ENCODE data around the gene ABCC3.
A peak's percentile ranks its signal among the peaks of the same experiment; 100 is the strongest.
"Not testable (repeated sequence)": the region's sequence is repeated elsewhere in the genome, so short reads cannot be mapped to it uniquely, and the experiment has no call there.

ABCC3 gene

DNA sequence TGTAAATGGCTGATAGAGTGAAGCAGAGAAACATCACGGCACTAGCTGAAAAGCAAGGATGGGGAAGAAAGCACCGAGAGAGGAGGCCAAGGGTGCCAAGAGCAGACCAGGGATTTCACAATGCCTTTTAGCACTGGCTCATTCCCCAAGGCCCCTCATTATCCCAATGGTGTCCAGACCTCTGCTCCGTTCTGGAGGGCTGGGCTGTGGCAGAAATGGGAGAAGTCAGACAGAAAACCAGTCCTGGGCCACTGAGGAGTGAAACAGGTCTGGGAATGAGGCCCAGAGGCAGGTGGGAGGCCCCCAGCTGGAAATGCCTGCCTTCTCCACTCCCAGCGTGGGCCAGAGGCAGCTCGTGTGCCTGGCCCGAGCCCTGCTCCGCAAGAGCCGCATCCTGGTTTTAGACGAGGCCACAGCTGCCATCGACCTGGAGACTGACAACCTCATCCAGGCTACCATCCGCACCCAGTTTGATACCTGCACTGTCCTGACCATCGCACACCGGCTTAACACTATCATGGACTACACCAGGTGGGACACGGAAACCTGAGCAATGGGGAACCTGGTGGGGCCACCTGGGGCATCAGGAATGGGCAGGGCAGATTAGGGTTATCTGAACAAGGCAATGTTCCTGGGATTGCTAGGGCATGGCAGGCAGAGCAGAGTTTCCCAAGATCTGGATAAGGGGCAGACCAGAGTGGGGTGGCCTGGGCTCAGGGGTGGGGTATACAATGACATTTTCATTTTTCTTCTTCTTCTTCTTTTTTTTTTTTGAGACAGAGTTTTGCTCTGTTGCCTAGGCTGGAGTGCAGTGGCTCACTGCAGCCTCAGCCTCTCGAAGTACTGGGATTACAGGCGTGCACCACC is 52.8 kb downstream of the ABCC3 start:
- DNase-seq = peak; percentile 53

DNA sequence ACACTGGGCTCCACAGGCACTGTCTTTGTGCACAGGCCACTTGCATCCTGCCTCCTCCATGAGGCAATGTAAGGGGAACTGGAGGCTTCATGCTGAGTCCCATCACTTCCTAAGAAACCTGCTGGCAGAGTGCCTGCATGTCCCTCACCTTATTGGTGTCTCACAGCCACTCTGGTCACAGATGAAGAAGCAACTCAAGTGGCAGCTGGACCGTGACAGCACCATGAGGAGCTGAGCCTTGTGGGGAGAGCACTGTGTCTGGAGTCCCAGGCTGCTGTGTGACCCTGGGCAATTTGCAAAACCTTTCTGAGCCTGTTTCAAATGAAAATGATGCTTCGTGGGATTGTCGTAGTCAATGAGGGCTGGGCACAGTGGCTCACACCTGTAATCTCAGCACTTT is 53.6 kb downstream of the ABCC3 start:
- no peak for DNase-seq

DNA sequence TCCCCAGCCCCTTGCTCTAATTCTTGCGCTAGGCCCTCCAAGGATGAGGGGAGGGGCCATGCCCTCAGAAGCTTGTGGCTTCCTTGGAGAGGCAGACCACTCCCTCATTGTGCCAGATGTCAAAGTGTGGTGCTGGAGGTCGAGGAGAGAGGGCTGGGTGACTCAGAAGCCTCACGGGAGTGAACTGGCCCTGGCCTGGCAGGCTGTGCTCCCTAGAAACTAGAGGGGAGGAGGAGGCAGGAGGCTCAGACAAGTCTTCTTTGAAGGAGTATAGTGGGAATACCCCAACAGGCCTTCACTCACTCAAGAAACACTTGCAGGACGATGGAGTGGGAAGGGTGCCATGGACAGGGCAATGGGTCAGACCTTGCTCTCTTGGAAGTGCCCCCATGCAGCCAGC is 54.6 kb downstream of the ABCC3 start:
- DNase-seq = no peak

DNA sequence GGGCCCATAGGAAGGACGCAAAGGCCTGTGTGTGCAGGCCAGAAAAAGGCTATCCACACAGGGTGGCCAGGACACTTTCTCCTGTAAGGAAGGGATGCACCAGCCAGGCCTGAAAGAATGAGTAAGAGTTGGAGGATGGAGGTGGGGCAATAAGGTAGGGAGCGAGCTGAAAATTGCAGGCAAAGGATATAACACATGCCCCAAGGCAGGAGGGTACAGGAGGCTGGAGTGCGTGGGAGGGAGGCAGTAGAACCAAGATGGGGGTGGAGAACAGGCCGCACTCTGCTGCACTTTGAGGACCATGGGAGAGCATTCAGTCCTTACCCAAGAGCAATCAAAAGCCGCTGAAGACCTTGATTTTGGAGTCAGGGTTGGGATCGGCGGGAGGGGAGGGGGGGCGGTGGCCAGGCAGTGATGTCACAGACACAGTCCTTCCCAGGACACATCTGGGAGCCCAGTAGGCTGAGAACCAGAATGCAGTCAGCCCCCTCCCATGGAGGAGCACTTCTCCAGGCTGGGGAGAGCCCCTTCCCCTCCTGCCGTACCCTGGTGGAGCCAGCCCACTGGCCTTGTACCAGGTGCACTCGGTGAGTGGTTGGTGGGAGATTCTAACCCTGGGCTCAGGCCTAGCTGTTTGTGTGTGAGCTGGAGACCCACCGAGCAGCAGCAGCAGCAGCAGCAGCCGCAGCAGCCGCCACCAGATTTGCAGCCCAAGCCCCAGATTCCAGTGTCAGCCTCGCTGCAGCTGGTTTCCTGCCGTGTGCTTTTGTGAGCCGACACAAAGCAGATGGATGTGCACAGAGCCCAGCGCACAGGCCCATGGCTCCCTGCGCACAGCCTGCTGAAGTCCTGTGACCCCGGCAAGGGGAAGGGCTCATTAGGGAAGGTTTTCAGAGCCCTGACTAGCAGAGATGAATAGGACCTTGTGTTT is 55.5 kb downstream of the ABCC3 start:
- no peak for DNase-seq

DNA sequence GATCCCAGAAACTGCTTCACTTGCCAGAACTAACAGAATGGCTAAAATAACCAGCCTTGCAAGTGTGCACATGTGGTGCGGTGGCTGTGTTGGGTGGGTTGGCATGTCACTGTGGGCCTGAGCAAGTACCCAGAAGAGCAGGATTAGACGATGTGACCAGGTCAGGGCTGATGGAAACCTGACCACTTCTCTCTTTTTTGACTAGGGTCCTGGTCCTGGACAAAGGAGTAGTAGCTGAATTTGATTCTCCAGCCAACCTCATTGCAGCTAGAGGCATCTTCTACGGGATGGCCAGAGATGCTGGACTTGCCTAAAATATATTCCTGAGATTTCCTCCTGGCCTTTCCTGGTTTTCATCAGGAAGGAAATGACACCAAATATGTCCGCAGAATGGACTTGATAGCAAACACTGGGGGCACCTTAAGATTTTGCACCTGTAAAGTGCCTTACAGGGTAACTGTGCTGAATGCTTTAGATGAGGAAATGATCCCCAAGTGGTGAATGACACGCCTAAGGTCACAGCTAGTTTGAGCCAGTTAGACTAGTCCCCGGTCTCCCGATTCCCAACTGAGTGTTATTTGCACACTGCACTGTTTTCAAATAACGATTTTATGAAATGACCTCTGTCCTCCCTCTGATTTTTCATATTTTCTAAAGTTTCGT is 56.3 kb downstream of the ABCC3 start:
- no peak for DNase-seq

DNA sequence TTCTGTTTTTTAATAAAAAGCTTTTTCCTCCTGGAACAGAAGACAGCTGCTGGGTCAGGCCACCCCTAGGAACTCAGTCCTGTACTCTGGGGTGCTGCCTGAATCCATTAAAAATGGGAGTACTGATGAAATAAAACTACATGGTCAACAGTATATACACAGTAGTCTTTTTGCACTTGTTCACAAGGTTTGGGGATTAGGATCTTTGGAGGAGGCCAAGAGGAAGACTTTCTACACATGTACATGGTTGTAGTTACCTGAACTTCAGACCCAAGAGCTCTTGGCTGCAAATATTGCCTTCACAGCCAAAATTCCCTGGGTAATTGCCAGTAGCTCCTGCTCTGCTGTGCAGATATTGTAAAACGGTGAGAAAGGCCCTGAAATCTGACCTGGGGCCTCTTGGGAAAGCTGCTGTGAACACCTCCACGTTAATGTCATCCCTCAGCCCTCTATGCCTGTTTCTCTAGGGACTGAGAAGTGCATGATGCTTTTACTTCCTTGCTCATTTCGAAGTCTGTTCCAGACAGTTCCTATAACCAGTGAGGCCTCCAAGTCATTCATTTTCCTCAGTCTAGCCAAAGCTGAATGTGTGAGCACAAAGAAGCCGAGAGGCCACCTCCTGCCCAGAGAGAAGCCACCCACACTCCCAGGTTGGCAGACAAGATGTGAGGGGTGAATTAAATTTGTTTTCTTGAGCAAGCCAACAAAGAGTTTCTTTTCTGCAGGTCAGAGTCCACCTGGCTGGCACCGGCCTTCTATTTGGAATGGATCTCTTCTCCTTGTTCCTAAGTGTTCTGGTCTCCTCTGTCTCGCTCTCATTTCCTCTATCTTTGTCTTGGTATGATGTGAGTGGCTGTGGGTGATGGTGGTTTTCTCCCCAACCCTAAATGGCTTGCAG is 57.1 kb downstream of the ABCC3 start:
- DNase-seq = no peak

DNA sequence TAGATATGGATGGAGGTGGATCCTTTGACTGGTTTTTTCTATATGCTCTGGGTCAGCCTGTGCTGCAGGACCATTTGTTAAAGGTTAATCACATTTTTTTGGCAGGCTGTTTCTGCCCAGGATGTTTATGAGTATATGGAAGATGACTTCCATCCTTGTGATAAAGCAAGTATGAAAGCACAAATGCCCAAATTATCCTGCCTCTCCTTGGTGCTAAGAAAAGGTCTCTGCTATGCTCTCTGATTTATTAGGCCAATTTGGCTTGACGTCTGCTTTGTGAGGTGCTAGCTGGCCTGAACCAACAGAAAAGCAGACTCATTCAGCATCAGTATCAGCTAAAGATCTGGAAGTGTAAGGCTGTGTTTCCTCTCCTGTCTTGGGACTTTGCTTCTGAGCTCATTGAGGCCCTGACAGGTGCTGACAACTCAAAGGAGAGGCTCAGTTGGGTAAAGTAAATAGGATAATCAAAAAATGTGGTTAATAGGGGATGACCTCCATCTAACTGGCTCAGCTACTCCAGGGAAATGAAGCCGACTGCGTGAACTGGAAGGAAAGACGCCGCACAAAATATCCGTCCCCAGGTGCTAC is 57.9 kb downstream of the ABCC3 start:
- no peak for DNase-seq

DNA sequence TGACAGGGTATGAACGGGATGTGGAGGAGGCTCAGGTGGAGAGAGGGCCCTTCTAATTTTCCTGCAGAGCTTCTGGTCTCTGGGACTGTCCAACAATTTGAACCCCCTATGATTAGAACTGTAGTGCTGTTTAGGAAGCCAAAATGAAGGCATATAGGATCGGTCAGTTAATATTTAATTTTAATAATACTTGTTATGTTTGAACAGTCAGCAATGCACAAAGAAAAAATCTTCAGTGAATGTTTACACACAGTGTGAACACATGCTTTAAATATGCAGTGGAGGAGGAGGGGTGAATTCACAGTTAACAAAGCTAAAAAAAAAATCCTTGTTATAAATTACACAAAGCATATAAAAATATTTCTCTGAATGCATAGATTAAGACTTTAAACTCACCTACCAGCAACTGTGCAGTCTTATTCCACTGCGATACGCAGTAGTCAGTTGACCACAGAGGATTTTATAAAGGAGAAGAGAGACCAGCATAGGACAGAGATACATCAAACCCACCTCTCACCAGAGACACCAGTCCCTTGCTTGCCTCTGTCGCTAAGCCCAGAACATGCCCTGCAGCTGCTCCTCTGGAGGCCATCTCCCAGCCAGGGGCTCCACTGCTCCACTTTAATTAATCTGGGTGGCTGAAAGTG is 58.5 kb downstream of the ABCC3 start:
- no peak for DNase-seq

DNA sequence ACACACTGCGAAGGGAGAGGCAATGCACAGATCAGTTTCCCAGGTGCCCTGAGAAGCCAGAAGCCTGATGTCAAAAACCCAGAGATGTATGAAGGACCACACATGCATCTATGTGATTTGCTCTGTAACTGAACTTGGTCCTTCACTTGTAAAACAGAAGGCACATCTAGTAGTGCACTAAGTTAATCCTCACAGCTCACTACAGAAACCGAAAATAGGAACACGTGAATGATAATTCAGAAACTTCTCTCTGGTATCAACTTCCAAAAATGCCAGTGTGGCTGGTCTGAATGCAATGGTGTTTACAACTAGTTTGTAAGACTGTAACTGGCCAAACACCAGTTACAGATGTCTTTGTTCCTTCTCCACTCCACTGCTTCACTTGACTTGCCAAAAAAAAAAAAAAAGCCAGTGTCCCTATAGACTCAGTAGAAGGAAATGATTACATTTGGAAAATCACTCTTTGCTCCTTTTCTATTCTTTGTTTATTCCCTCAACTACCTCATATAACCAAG is 61.7 kb downstream of the ABCC3 start:
- no peak for DNase-seq

DNA sequence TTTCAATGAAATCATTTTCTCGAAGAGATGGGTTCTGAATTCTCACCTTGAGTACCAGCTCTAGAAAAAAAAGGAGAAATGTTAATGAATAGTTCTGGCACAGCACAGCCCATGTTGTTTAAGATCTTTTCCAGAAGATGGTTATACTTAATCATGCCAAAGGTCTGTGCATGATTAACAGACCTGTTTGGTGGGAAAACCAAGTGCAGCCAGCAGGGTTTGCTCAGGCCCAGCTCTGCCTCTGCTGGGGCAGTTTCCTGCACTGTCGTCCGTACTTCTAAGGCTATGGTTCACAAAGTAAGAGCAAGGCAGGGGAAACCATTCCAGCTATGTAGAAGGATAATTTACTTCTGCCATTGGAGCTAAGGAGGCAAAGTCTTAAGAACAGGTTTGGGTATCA is 62.4 kb downstream of the ABCC3 start:
- DNase-seq = no peak

DNA sequence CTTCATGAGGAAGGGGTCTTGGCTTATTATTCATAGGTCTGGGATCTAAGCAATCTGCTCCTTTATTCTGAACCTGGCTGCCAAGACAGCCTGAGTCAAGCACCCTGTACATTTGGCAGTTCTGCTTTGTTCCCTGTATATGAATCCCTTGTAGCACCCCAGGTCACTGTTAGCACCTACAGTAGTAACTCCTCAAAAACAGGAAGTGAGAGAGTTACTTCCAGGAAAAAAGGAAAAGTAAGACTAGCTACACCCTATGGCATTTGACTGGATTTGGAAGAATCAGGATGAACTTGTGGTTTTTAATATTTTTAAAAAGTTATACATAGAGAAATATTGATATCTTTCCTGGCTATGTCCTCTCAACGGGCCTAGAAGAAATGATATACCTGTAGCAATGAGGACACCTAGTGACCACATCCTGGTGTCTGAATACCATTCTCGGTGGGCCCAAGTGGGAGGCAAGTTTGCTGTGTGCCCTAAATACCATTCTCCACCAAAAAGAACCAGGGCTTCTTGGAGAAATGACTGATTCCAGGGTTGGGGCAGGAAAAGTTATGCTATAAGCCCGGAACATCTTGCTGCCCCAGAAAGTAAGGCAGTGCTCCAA is 63.1 kb downstream of the ABCC3 start:
- no peak for DNase-seq

DNA sequence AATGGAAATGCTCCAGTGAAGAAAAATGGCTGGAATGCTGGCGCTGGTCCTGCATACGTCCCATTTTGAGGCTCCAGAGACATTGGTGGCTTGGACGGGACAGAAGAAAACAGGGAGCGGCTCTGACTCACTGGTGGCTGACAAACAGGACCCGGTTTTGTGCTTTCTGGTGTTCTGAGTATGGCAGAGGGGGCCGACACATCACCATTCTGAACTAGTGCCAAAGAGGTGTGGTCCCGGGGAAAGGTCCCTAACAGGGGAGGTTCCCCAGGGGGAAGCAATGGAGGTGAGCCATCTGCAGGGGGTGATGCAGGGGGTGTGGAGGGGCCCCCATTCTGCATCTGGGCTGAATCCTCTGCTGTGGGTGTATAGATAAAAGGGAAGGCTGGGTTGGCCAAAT is 64.7 kb downstream of the ABCC3 start:
- DNase-seq = no peak

DNA sequence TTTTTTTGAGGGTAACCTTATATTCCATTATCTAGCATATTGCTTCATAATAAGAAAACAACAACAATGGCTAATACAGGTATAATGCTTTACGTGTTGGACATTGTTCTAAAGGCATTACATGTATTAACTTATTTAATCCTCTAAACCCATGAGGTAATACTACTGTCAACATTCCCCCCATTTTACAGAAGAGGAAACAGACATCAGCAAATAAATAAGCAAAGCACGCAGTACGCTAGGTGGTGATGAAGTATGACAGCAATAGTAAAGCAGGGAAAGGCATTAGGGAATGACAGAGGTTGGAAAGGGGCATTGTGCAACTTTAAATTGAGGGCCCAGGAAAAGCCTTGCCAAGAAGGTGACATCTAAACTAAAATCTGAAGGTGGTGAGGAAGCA is 68.5 kb downstream of the ABCC3 start:
- no peak for DNase-seq

DNA sequence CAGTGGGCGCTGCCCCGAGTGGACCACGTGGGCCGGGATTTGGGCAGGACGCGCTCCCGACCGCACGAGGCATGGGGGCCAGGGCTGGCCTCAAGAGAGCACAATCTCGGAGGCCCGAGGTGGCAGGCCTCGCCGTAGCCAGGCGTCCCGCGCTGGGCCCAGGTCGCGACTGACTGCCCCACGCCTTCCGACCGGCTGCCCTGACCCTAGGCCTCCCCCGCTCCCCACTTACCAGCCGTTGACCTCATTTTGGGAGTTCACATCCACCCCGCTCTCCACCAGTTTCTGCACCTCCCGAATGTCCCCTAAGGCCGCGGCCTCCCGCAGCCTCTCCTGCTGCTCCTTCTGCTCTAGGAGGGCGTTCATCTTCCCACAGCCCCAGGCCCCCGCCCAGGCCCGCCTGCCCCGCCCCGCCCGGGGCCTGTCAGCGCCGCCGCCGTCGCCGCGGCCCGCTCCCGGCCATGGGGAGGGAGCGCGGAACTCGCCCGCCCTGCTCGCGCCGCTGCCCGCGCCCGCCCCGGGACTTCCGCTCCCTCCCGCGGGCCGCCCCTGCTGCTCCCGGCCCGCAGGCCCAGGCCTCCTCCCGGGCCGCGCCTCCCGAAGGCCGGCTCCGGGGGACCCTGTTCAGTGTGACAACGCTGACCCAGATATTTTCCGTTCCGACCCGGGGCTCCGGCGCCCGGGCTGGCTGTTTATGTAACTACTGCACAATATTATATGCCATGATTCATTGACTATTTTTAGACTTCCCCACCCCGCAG is 72.8 kb downstream of the ABCC3 start, which contains the start of gene ANKRD40:
ANKRD40 (minus strand) TSS at position 626 of the 761 bp plus-strand sequence; CDS start at position 366, 260 bp downstream.
- DNase-seq = peak; percentile 90

DNA sequence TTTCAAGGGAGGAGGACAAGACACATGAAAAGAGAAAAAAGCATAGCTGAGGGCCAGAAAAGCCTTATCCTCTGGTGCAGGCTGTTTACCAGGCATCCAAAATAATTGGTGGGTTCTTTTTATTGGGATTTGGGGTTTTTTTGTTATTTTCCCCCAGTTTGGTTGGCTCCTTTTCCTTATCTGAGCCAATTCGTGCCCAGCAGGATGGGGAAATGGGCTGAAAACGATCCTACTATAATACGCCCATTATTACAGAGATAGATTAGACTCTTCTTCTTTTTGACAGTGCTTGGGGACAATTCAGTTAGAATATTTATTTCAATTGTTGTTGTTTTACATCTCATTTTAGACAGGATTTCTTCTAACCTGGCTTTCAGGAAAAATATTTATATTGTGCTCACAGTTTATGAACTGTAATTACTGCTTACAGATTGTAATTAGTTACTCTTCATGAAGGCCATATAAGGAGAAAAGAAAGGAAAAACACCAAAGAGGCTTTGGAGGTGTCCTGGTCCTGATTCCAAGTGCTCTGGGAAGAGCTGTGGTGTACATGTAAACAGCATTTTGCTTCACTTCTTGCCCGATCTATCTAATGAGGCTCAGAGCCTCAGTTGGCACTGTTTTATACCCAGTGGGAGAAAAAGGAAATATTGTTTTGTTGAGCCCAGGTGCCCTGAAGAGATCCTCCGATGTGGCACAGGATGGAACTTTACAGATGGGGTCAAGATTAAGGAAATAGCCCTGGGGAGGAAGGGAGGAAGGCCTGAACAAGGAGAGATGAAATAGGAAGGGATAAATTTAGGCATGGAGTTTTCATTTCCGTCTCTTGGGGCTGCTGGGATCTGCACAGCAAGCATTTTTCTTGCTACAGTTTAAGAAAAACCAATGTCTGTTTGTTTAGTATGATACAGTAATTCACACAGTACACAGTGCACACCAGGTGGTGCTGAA is 73.6 kb downstream of the ABCC3 start:
- peak; percentile 85 for DNase-seq

DNA sequence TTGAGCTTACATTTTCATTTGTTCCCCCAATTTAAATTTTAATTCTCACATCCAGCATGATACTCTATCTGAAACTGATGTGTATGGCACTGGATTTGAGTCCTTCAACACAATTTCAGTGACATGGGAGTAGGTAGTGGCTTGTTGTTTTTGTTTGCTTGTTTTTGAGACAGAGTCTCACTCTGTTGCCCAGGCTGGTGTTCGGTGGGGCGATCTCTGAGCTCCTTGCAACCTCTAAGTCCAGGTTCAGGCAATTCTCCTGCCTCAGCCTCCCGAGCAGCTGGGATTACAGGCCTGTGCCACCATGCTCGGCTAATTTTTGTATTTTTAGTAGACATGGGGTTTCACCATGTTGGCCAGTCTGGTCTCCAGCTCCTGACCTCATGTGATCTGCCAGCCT is 74.4 kb downstream of the ABCC3 start:
- not testable (repeated sequence) for DNase-seq

DNA sequence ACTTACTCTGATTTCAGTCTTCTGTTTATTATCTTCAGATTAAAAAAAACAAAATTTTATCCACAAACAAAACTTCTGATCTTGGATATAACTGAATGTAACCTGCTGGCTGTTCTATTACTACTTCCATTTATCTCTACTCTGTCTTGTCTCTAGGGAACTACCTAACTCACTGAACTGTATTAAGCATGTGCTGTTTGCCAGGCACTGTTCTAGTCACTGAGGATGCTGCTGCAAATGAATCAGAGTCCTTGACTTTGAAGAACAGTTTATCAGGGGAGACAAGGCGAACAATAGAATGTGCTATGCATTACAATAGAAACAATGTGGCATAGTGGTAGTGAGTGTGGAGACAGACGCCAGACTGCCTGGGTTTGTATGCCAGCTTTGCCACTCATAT is 75.3 kb downstream of the ABCC3 start:
- DNase-seq = no peak

DNA sequence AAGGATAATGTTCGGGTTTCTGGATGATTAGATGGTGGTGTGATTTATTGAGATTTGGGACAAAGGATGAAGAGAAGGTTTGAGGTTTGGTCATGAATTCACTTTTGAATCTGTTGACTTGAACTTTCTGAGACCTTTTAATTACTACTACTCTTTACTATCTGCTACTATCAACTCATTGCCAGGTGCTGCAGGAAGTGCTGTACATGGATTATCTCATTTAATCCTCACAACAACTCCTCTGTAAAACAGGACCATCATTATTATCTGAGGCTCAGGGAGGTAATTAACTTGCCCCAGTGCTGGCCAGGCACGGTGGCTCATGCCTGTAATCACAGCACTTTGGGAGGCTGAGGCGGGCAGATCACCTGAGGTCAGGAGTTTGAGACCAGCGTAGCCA is 76.0 kb downstream of the ABCC3 start:
- no peak for DNase-seq

DNA sequence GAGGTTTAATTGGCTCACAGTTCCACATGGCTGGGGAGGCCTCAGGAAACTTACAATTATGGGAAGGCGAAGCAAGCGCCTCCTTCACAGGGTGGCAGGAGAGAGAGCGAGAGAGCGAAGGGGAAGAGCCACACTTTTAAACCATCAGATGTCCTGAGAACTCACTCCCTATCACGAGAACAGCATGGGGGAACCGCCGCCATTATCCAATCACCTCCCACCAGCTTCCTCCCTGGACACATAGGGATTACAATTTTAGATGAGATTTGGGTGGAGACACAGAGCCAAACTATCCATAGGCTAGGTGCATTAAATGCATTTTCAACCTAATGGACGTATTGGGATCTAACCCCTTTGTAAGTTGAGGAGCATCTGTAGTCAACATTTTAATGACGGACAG is 78.0 kb downstream of the ABCC3 start:
- no peak for DNase-seq

Data from NCI-H510A treated with DMSO at 0.1 percent for 48 hours (cell line).